Left lung (tissue), 10 donors: ENCODE results near the gene ARGLU1. TPM values are rescaled to one million over a fixed set of nuclear protein-coding genes. Genes with fewer than 3 reads are reported as not detected.

Experiments
- ATAC-seq: fragments of 200-7000 bp; cut with Tn5 transposase; one replicate; pipeline ENCODE4 v1.9.1; 2020; ENCODE audit warnings: moderate library complexity
- DNase-seq, 4 donors: peaks; one replicate each; pipeline ENCODE4 v3.0.0-alpha.2; 2013 to 2020
- H3K27ac ChIP-seq, 2 donors: fragments of 200-600 bp; sonication (generic) in 1 of 2; one replicate each; pipeline versions ENCODE4 v1.5.0 to v1.8.0; 2020 to 2021
- H3K27me3 ChIP-seq, 2 donors: fragments of 200-600 bp; sonication (generic) in 1 of 2; one replicate each; pipeline versions ENCODE4 v1.5.0 to v1.8.0; 2020 to 2021
- H3K36me3 ChIP-seq, 2 donors: fragments of 200-600 bp; sonication (generic) in 1 of 2; one replicate each; pipeline versions ENCODE4 v1.5.0 to v1.8.0; 2020 to 2021
- H3K4me1 ChIP-seq, 2 donors: fragments of 200-600 bp; one replicate each; pipeline ENCODE4 v1.8.0; 2021
- H3K4me3 ChIP-seq, 2 donors: fragments of 200-600 bp; sonication (generic) in 1 of 2; one replicate each; pipeline versions ENCODE4 v1.5.0 to v1.8.0; 2020 to 2021; ENCODE audit warnings: mild to moderate bottlenecking in 1 of 2
- H3K9me3 ChIP-seq, 2 donors: fragments of 200-600 bp; sonication (generic) in 1 of 2; one replicate each; pipeline versions ENCODE4 v1.5.0 to v1.8.0; 2020 to 2021
- intact Hi-C, 2 donors: fragments of 100-400 bp; cut with DNase I; formaldehyde crosslinking; loops; one replicate each; pipeline versions ENCODE4 v1.11.2 to v1.14.2; 2022
- polyA plus RNA-seq, 6 donors: library from polyadenylated mRNA; unstranded; fragments of 120-200 nt; gene quantifications; one replicate each; pipeline ENCODE4 v1.2.1, GENCODE V29; 2013; ENCODE audit not compliant: insufficient read length in 6 of 6
- total RNA-seq, 2 donors: library from RNA; stranded (reverse); fragmentation: NEBNext Ultra II Directional; extraction: Animal tissue kit (Norgen Biotek cat#: 25700); gene quantifications; one replicate each; pipeline ENCODE4 v1.2.1, GENCODE V29; 2021
- TF ChIP-seq, protein P1 (sequence below), 2 donors: fragments of 200-600 bp; sonication (generic) in 1 of 2; IDR thresholded peaks; one replicate each; pipeline versions ENCODE4 v1.5.0 to v1.8.0; 2021; ENCODE audit warnings: antibody characterized with exemption in 2 of 2
- donor health status: DM: no; HTN: yes; CAD: no.
- donor health status: DM: no; HTN: no; CAD: no.

ARGLU1 gene
- total and polyA plus RNA-seq, 8 donors, result 67.3 to 482 (median 387) TPM

- peaks cover 0 to 20% of the 10 kb centered on the region in 2 donors for H3K9me3 ChIP-seq
- TF ChIP-seq, protein P1, sequence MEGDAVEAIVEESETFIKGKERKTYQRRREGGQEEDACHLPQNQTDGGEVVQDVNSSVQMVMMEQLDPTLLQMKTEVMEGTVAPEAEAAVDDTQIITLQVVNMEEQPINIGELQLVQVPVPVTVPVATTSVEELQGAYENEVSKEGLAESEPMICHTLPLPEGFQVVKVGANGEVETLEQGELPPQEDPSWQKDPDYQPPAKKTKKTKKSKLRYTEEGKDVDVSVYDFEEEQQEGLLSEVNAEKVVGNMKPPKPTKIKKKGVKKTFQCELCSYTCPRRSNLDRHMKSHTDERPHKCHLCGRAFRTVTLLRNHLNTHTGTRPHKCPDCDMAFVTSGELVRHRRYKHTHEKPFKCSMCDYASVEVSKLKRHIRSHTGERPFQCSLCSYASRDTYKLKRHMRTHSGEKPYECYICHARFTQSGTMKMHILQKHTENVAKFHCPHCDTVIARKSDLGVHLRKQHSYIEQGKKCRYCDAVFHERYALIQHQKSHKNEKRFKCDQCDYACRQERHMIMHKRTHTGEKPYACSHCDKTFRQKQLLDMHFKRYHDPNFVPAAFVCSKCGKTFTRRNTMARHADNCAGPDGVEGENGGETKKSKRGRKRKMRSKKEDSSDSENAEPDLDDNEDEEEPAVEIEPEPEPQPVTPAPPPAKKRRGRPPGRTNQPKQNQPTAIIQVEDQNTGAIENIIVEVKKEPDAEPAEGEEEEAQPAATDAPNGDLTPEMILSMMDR (IDR thresholded peaks at IDR 0.05), result no peak
- no peak for ATAC-seq
Measured at GRCh38 chr13:106589716-106590115, 21.8 kb upstream of the ARGLU1 start.

GRCh38 chr13:106588367-106588766 lies 20.4 kb upstream of the ARGLU1 start:
- DNase-seq (no peak), ATAC-seq (no peak)
- Histone ChIP-seq H3K4me1 (no peaks in the 10 kb centered on the region), H3K36me3 (no peaks in the 10 kb centered on the region), H3K27me3 (no peaks in the 10 kb centered on the region), H3K9me3 (peaks cover 0 to 30% of the 10 kb centered on the region in 2 donors), H3K4me3 (no peak overlapping the region), H3K27ac (peak overlapping the region in 1 of 2 donors; percentile 37)
- intact Hi-C loops, result no loop called here
- TF ChIP-seq, protein P1 (IDR thresholded peaks at IDR 0.05), result no peak

More at GRCh38 chr13:106589716-106590115, 21.8 kb upstream of the ARGLU1 start:
- Histone ChIP-seq H3K4me1 (no peaks in the 10 kb centered on the region), H3K4me3 (no peak overlapping the region), H3K36me3 (no peaks in the 10 kb centered on the region), H3K27me3 (no peaks in the 10 kb centered on the region), H3K27ac (no peak overlapping the region)
- intact Hi-C loops, result no loop called here
- DNase-seq, result no peak

GRCh38 chr13:106587787-106588186 lies 19.9 kb upstream of the ARGLU1 start:
- intact Hi-C loops, result no loop called here

GRCh38 chr13:106586648-106587166 lies 18.8 kb upstream of the ARGLU1 start:
- Histone ChIP-seq H3K4me3 (no peak overlapping the region), H3K36me3 (no peaks in the 10 kb centered on the region), H3K27ac (peak overlapping the region in 1 of 2 donors; percentile 37), H3K27me3 (no peaks in the 10 kb centered on the region), H3K9me3 (peaks cover 0 to 30% of the 10 kb centered on the region in 2 donors), H3K4me1 (no peaks in the 10 kb centered on the region)
- intact Hi-C loops, result no loop called here
- TF ChIP-seq, protein P1 (IDR thresholded peaks at IDR 0.05), result no peak
- ATAC-seq, result no peak
- DNase-seq, result no peak

More at GRCh38 chr13:106587787-106588186, 19.9 kb upstream of the ARGLU1 start:
- H3K27me3 ChIP-seq, result no peaks in the 10 kb centered on the region
- DNase-seq (no peak), ATAC-seq (no peak)
- peak overlapping the region in 1 of 2 donors; percentile 37 for H3K27ac ChIP-seq
- no peaks in the 10 kb centered on the region for H3K4me1 ChIP-seq
- H3K36me3 ChIP-seq, result no peaks in the 10 kb centered on the region
- no peak overlapping the region for H3K4me3 ChIP-seq
- H3K9me3 ChIP-seq, result peaks cover 0 to 30% of the 10 kb centered on the region in 2 donors
- TF ChIP-seq, protein P1 (IDR thresholded peaks at IDR 0.05), result no peak

GRCh38 chr13:106581225-106581624 lies 13.3 kb upstream of the ARGLU1 start:
- ATAC-seq, result peak; percentile 80

More at GRCh38 chr13:106581225-106581624, 13.3 kb upstream of the ARGLU1 start:
- DNase-seq, result peak in 1 of 4 donors; percentile 37
- Histone ChIP-seq H3K9me3 (peaks cover 0 to 25% of the 10 kb centered on the region in 2 donors), H3K36me3 (no peaks in the 10 kb centered on the region), H3K4me1 (no peaks in the 10 kb centered on the region), H3K27me3 (no peaks in the 10 kb centered on the region), H3K4me3 (no peak overlapping the region), H3K27ac (no peak overlapping the region)
- intact Hi-C loops, result no loop called here
- TF ChIP-seq, protein P1 (IDR thresholded peaks at IDR 0.05), result no peak
